Fibroblast of gingiva (primary cell): ENCODE results near the gene PTGIS.
A peak's percentile ranks its signal among the peaks of the same experiment; 100 is the strongest.
"Not testable (repeated sequence)": the region's sequence is repeated elsewhere in the genome, so short reads cannot be mapped to it uniquely, and the experiment has no call there.

Experiments
- DNase-seq: peaks from one replicate; pipeline ENCODE4 v3.0.0-alpha.2; 2011; ENCODE audit warnings: low read depth

Gene PTGIS

DNA sequence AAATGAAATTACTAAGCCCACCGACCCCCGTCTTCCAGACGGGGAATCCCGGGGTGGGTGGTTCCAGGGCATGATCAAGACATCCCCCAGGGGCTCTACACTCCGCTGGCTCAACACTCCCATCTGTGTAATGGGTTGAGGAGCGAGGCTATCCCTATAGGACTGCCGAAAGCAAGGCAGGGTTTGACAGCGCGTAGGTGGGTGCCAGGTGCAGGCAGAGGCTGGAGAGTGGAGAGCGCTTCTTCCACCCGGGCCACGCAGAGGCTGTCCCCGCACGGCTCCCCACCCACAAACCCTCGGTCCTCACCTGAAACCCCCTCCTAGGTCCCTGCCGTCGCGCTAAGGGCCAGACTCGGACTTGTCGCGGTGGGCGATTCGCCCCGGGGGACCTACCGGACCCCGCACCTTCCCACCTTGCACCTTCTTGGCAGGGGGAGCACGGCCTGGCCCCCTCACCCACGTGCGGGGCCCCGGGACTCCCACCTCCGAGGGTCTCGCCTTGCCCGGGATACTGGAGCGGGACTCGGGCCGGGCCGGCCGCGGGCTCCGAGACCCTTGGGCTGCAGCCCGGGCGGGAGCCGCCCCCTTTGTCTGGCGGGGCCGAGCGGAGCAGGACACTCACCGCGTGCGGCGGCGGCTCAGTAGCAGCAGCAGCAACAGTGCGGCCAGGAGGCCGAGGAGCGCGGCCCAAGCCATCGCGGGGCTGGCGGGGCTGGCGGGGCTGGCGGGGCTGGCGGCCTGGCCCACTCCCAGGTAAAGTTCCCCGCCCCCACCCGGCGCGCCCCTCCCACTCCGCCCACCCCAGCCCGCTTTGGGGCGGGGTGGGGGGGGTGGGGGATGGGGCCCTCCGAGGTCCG is at the start of gene PTGIS:
PTGIS (minus strand) TSS at position 717 of the 857 bp plus-strand sequence; CDS start at position 696, 21 bp downstream.
- DNase-seq: no peak

DNA sequence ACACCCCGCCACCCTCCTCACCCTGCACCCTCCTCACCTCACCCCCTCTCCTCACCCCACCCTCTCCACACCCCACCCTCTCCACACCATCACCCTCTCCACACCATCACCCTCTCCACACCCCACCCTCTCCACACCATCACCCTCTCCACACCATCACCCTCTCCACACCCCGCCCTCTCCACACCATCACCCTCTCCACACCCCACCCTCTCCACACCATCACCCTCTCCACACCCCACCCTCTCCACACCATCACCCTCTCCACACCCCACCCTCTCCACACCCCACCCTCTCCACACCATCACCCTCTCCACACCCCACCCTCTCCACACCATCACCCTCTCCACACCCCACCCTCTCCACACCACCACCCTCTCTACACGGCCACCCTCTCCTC is 49.5 kb upstream of the PTGIS start:
- not testable (repeated sequence) for DNase-seq

- no peak for DNase-seq
Observed at GRCh38 chr20:49616154-49617007, 48.4 kb upstream of the PTGIS start.

DNA sequence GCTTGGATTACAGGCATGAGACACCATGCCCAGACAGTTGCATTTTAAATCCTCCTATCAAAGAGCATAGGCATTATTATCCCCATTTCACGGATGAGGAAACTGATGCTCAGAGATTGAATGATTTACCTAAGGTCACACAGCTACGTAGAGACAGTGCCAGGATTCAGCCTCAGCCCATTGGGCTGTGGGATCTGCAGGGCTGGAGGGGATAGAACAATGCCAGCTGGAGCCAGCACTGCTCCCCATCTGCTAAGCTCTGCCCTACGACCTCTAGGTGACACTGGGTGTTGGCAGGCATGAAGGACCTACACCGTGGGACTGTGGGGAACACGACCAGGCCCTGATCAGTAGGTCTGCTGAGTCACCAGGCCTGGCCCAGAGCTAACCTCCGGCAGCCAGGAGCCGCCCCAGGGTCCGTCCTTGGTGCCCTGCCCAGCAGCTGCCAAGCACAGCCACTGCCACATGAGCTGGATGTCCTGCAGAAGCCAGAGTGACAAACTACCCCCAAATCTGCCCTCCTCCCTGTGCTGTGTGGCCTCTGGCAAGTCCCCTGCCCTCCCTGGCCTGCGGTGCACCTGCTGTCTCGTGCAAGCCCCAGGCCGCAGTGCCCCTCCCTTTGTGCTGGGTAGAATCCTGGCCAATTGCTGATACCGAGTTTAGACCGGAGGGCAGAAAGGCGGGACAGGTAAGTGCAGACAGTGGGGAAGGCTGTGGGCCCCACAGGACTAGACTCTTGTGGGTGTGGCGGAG is 47.6 kb upstream of the PTGIS start:
- DNase-seq: no peak

DNA sequence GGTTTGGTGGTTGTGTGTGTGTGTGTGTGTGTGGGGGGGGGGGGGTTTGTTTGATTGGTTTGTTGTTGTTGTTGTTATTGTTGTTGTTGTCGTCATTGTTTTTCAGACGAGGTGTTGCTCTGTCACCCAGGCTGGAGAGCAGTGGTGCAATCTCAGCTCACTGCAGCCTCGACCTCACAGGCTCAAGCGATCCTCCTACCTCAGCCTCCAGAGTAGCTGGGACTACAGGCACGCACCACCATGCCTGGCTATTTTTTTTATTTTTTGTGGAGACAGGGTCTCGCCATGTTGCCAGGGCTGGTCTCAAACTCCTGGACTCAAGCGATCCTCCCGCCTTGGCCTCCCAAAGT is 47.1 kb upstream of the PTGIS start:
- DNase-seq: not testable (repeated sequence)

GRCh38 chr20:49614338-49615050 is 46.6 kb upstream of the PTGIS start:
- DNase-seq: no peak

DNA sequence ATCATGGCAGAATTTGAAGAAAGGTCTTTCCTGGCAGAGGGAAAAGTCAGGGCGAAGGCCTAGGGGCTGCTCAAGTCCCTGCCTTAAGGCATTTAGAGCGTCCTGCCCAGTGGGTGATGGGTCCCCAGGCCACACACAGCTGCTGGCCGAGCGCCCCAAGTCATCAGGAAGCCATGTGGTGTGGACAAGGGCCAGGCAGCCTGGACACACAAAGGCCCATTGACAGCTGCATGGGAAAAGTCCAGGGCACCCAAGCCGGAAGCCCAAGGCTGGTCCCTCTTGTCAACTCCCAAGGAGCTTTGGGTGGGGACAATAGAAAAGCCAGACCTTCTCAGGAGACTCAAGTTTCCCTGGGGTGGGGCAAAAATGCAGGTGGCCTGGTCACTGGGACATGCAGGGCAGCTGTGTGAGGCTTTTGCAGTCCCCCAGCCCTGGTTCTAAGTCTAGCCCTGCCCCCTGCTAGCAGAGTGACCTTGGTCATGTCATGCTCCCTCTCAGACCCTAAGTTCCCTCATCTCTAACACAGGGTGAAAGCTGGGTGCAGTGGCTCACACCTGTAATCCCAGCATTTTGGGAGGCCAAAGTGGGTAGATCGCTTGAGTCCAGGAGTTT is 44.3 kb upstream of the PTGIS start:
- DNase-seq: no peak

DNA sequence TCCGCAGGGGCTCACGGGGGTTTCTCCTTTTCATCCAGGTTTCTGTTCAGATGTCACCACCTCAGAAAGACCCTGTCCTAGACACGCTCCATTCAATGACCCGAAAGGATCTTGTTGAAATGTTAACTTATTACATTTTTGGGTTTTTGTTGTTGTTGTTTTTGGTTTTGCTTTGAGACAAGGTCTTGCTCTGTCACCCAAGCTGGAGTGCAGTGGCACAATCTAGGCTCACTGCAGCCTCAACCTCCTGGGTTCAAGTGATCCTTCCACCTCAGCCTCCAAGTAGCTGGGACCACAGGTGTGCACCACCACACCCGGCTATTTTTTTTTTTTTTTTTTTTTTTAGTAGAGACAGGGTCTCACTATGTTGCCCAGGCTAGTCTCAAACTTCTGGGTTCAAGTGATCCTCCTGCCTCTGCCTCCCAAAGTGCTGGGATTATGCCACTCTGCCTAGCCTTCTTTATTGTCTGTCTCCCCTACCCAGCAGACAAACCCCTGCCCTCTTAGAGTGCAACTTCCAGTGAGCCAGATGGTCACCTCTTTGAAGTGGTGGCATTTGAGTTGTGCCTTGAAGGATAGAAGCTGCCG is 43.7 kb upstream of the PTGIS start:
- DNase-seq: not testable (repeated sequence)

DNA sequence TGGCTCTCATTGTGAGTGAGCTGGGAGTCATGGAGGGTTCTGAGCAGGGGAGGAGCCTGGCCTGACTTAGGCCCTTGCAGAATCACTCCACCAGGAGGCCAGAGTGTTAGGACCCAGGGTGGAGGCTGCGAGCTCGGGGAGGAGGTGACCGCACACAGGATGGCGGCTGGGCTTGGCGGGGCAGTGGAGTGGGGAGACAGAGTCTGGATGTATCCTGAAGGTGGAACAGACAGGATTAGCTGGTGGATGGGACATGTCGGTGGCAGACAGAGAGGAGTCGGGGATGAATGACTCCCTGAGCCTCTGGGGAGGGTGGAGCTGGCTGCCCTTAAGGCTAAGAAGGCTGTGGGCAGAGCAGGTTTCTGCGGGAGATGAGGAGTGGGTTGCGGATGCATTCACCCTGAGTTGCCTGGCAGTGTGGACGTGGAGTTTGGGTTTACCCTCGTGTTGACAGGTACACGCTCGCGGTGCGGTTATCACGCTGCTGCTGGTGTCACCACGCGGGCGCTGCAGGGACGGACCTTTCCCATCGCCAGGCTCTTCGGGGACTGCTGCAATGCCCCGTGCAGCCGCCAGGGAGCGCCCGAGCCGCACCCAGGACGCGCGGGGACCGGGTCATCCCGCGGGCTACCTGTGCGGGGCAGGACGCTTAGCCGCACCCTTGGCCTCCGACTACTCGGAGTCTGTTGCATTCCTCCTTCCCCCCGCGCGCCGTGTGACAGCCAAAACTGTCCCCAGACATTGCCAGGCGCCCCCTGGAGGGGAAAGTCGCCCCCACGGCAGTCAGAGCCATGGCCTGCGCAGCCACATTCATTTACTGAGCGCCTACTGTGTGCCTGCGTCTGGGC is 43.0 kb upstream of the PTGIS start:
- DNase-seq: no peak

DNA sequence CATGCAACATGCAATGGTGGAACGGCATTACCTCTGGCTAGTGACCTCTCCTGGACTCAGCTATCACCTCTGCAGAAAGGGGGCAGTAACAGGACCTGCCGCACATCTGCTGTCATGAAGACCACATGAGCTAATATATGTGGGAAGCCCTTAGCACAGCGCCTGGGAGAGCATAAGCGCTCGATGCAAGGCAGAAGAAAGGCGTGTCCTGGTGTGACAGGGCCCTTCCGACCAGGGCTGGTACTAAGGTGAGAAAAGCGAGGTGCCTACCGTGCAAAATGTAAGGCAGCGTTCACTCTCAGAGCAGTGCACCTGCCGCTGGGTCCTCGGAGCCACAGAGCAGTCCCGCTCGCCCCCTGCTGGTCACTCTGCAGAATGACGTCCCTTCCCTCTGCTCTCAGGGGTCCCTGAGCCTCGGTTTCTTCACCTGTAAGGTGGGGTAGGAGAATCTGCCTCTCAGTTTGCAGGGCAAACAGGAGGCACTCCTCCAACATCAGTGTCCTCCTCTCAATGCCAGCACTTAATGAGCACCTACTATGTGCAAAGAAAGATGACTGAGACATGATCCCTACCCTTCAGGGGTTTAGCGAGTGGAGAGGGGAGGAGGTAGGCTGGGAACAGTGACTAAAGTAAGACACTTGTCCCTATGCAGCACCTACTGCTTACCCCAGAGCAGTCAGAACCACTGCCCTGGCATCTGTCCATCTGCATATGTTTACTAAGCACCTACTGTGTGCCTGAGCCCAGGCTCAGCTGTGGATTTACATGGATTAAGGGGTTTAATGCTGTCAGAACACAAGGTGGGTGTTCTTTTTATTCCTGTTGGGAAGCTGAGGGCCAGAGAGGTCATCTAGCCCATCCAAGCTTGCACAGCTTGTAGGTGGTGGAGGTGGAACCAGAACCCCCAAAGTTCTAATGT is 41.1 kb upstream of the PTGIS start:
- no peak for DNase-seq

DNA sequence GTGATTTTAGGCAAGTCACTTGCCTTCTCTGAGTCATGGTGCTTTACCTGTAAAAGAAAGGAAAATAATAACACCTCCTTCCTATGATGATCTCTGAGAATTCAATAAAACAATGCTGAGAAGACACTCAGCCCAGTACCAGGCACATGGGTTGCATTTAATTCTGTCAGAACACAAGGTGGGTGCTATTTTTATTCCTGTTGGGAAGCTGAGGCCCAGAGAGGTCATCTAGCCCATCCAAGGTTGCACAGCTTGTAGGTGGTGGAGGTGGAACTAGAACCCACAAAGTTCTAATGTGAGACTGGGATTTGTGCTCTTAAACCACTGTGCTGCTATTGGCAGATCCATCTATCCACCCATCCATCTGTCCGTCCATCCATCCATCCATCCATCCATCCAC is 39.6 kb upstream of the PTGIS start:
- DNase-seq: no peak

DNA sequence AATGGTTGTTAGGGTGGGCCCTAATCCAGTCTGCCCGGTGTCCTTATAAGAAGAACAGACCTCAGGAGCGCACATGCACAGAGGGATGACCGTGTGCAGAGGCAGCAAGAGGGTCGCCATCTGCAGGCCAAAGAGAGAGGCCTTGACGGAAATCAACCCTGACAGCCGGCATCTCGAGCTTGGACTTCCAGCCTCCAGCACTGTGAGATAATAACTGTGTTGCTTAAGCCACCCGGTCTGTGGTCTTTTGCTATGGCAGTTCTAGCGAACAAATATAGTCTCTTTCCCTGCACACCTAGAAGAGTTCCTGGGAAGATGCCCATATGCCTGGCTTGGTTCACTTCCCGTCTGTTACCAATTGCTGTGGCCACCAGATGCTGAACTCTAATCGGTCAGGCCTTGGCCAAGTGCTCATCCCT is 35.3 kb upstream of the PTGIS start:
- DNase-seq: peak; percentile 87

DNA sequence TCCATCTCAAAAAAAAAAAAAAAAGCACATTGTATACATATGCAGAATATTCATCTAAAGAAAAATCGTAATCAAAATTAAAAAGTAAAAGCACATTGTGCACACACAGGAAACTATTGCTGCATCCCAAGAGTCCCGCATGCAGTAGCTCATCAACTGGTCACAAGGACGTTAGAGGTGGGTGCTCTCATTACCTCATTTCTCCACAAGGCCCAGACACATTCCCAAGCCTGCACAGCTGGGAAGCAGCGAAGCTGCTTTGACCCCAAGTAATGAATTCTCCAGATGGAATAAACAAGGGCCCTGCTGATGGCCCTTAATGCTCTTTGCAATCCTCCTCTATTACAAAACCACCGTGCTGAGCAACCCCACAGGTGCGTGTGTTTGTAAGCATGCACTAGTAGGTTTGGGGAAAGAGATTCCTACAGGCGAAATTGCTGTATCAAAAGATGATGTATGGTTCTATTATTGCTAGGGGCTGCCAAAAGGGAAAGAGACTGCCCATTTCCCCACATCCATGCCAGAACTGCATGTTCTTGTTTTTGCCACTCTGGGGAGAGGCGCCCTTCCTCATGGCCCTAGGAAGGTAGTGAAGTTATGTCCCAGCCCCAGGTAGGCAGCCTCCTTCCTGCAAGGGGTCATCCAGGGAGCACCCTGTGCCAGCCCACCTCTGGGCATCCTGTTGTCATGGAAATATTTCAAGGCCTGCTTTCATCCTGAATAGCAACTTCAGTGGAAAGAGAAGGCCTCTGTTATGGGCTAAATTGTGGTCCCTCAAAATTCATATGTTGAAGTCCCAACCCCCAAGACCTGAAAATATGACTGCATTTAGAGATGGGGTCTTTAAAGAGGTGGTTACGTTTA is 34.6 kb upstream of the PTGIS start:
- DNase-seq: no peak

GRCh38 chr20:49601153-49601924 is 33.4 kb upstream of the PTGIS start:
- no peak for DNase-seq

GRCh38 chr20:49599746-49600113 is 31.8 kb upstream of the PTGIS start:
- no peak for DNase-seq

GRCh38 chr20:49597825-49598395 is 30.0 kb upstream of the PTGIS start:
- no peak for DNase-seq
